Transverse colon (tissue), 4 donors: ENCODE data around the gene AP1S3. TPM values are rescaled to one million over a fixed set of nuclear protein-coding genes. Genes with fewer than 3 reads are reported as not detected.

Experiments
- DNase-seq: peaks from one replicate; pipeline ENCODE4 v3.0.0-alpha.2; 2019
- H3K27ac ChIP-seq, 4 donors: fragments of 200-600 bp; sonication (generic); 2 replicates each; pipeline ENCODE4 v1.5.1; 2016 to 2018; ENCODE audit warnings: inconsistent platforms in 4 of 4
- H3K27me3 ChIP-seq: fragments of 200-600 bp; sonication (generic); 2 replicates; pipeline ENCODE4 v1.5.1; 2017; ENCODE audit warnings: inconsistent platforms
- H3K36me3 ChIP-seq, 4 donors: fragments of 200-600 bp; sonication (generic); 2 replicates each; pipeline ENCODE4 v1.5.1; 2017 to 2019; ENCODE audit warnings: inconsistent platforms in 4 of 4
- H3K4me1 ChIP-seq, 4 donors: fragments of 200-600 bp; sonication (generic); 2 replicates each; pipeline ENCODE4 v1.5.1; 2017 to 2020; ENCODE audit warnings: inconsistent platforms in 4 of 4
- H3K4me3 ChIP-seq, 4 donors: fragments of 200-600 bp; sonication (generic); 1 replicate in 1 of 4; 2 replicates in 3 of 4; pipeline versions ENCODE4 v1.5.1 to v1.6.1; 2017 to 2019; ENCODE audit warnings: inconsistent platforms in 4 of 4
- H3K9me3 ChIP-seq, 2 donors: fragments of 200-600 bp; sonication (generic); 2 replicates each; pipeline ENCODE4 v1.5.1; 2017 to 2019; ENCODE audit warnings: inconsistent platforms in 2 of 2
- CTCF ChIP-seq, 5 experiments: fragments of 200-600 bp in 3 of 5; fragments of 450-650 bp in 2 of 5; sonication (generic) in 3 of 5; IDR thresholded peaks; 1 replicate in 2 of 5; 2 replicates in 3 of 5; pipeline ENCODE4 v1.5.1; 2016 to 2017; ENCODE audit warnings: antibody characterized with exemption in 5 of 5, inconsistent platforms in 3 of 5, mild to moderate bottlenecking in 2 of 5, moderate library complexity in 1 of 5
- EP300 ChIP-seq: sonication (generic); formaldehyde crosslinking; IDR thresholded peaks from one replicate; pipeline ENCODE4 v1.6.1; 2017; ENCODE audit warnings: antibody characterized with exemption, low read depth
- POLR2A ChIP-seq: fragments of 450-650 bp; IDR thresholded peaks from one replicate; pipeline ENCODE4 v1.6.1; 2016; ENCODE audit warnings: antibody characterized with exemption, mild to moderate bottlenecking, moderate library complexity
- POLR2AphosphoS5 ChIP-seq, 3 donors: sonication (generic); formaldehyde crosslinking; IDR thresholded peaks; one replicate each; pipeline ENCODE4 v1.6.1; 2016; ENCODE audit warnings: antibody characterized with exemption in 3 of 3
- WGBS, 2 donors: methylation state at CpG; one replicate each; pipeline ENCODE4 v1.1.5; 2018; ENCODE audit warnings: low coverage in 1 of 2; 5-methylcytosine and 5-hydroxymethylcytosine counted together
- in situ Hi-C, 4 donors: fragments of 200-750 bp; cut with MboI; loops; one replicate each; pipeline versions ENCODE4 v1.15.0 to v1.15.1; 2017; ENCODE audit warnings: low sequenced_read_pairs in 3 of 4, low pct_ligation_motif_present in 1 of 4, low pct_unique_long_range_greater_than_20kb in 1 of 4
- intact Hi-C: fragments of 100-400 bp; cut with DNase I; formaldehyde crosslinking; loops from one replicate; pipeline ENCODE4 v1.15.1; 2023; ENCODE audit warnings: low total_unique reads
- total RNA-seq, 4 donors: library from RNA; depleted of rRNA; stranded (reverse); fragments of >200 nt; gene quantifications; one replicate each; pipeline ENCODE4 v1.1.0, GENCODE V29; 2016

AP1S3 gene
- total RNA-seq, 4 donors from 2014 or later = 2.3 to 6.7 (median 3.0) TPM; not detected in 1

GRCh38 chr2:223852281-223852795 lies 15.0 kb upstream of the AP1S3 start:
- Histone ChIP-seq H3K4me1 (no peaks in the 10 kb centered on the region), H3K36me3 (peaks cover 0 to 7% (median 0%) of the 10 kb centered on the region in 4 donors), H3K9me3 (no peaks in the 10 kb centered on the region), H3K4me3 (no peak overlapping the region), H3K27ac (no peak overlapping the region), H3K27me3 (no peaks in the 10 kb centered on the region)
- in situ Hi-C loops (no loop called here), intact Hi-C loops (no loop called here)
- DNase-seq = no peak
- TF ChIP-seq CTCF (IDR thresholded peaks at IDR 0.05) (no peak), EP300 (no peak), POLR2A (no peak), POLR2AphosphoS5 (IDR thresholded peaks at IDR 0.05) (no peak)
- 43 to 71% methylated on average over 1 to 3 of the region's 3 CpGs for WGBS, 2 donors

- H3K27me3 ChIP-seq = no peaks in the 10 kb centered on the region
- intact Hi-C loops = no loop called here
- in situ Hi-C loops = no loop called here
- no peaks in the 10 kb centered on the region for H3K4me1 ChIP-seq
- no peak overlapping the region for H3K4me3 ChIP-seq
- TF ChIP-seq POLR2AphosphoS5 (IDR thresholded peaks at IDR 0.05) = no peak
- no peak for TF ChIP-seq POLR2A
- TF ChIP-seq CTCF (IDR thresholded peaks at IDR 0.05) = no peak
- no peak for TF ChIP-seq EP300
- peaks cover 0 to 7% (median 0%) of the 10 kb centered on the region in 4 donors for H3K36me3 ChIP-seq
- DNase-seq = no peak
- no peak overlapping the region for H3K27ac ChIP-seq
- H3K9me3 ChIP-seq = no peaks in the 10 kb centered on the region
- WGBS, 2 donors = 92 to 97% methylated on average over 7 of the region's 7 CpGs
These were observed 10.0 kb upstream of the AP1S3 start for GRCh38 chr2:223847410-223847809.

- no peak for TF ChIP-seq POLR2AphosphoS5 (IDR thresholded peaks at IDR 0.05)
- no peak for TF ChIP-seq EP300
- TF ChIP-seq POLR2A = no peak
- TF ChIP-seq CTCF (IDR thresholded peaks at IDR 0.05) = no peak
- in situ Hi-C loops (no loop called here), intact Hi-C loops (no loop called here)
- Histone ChIP-seq H3K4me3 (no peak overlapping the region), H3K9me3 (no peaks in the 10 kb centered on the region), H3K27me3 (no peaks in the 10 kb centered on the region), H3K4me1 (peaks cover 0 to 5% (median 0%) of the 10 kb centered on the region in 4 donors), H3K36me3 (peaks cover 0 to 7% (median 0%) of the 10 kb centered on the region in 4 donors), H3K27ac (no peak overlapping the region)
- 93 to 100% methylated on average over 1 of the region's 1 CpG for WGBS, 2 donors
- no peak for DNase-seq
These were observed 9.1 kb upstream of the AP1S3 start for GRCh38 chr2:223846515-223846914.

- Histone ChIP-seq H3K36me3 (no peaks in the 10 kb centered on the region), H3K27me3 (no peaks in the 10 kb centered on the region), H3K9me3 (no peaks in the 10 kb centered on the region), H3K4me1 (peaks cover 0 to 13% (median 4%) of the 10 kb centered on the region in 4 donors), H3K27ac (peak overlapping the region in 3 of 4 donors; percentile 12 to 57 (median 46)), H3K4me3 (no peak overlapping the region)
- 44% methylated on average over 1 to 3 of the region's 3 CpGs for WGBS, 2 donors
- intact Hi-C loops (no loop called here), in situ Hi-C loops (no loop called here)
- TF ChIP-seq POLR2AphosphoS5 (IDR thresholded peaks at IDR 0.05) (no peak), POLR2A (no peak), CTCF (IDR thresholded peaks at IDR 0.05) (no peak), EP300 (no peak)
- DNase-seq = no peak
These were observed 4.2 kb upstream of the AP1S3 start for GRCh38 chr2:223841436-223842190.
